ENCODE measurements around the gene MRAS.

DNA sequence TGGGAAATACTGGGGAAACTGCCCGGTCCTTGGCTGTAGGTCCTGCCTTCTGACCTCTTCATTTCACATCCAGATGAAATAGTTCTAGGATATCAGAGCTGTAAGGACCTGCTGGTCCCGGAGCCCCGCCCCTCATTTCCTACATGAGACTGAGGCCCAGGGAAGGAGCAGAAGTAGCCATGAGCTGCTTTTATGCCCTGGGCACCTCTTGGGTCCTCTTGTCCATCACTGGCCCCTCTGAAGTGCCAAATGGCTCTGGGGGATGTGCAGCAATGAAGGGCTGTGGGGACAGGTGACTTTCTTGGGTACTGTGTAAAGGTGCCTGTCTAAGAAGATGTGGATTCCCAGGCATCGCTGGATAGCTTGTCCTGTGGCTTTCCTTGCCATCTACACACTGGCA, 45.8 kb downstream of the MRAS start:
- TF ChIP-seq, protein P1, sequence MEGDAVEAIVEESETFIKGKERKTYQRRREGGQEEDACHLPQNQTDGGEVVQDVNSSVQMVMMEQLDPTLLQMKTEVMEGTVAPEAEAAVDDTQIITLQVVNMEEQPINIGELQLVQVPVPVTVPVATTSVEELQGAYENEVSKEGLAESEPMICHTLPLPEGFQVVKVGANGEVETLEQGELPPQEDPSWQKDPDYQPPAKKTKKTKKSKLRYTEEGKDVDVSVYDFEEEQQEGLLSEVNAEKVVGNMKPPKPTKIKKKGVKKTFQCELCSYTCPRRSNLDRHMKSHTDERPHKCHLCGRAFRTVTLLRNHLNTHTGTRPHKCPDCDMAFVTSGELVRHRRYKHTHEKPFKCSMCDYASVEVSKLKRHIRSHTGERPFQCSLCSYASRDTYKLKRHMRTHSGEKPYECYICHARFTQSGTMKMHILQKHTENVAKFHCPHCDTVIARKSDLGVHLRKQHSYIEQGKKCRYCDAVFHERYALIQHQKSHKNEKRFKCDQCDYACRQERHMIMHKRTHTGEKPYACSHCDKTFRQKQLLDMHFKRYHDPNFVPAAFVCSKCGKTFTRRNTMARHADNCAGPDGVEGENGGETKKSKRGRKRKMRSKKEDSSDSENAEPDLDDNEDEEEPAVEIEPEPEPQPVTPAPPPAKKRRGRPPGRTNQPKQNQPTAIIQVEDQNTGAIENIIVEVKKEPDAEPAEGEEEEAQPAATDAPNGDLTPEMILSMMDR (IDR thresholded peaks at IDR 0.05; ENCODE audit: insufficient read depth, low read length, poor library complexity, severe bottlenecking): no peak
- no peak for TF ChIP-seq EZH2phosphoT487 (conservative IDR thresholded peaks at IDR 0.05; ENCODE audit: low read length)

Data from SU-DHL-6 (cell line).